Rectal smooth muscle tissue (tissue), 1 donor: ENCODE results near the gene KNOP1.
A peak's percentile ranks its signal among the peaks of the same experiment; 100 is the strongest.
"Not testable (repeated sequence)": the region's sequence is repeated elsewhere in the genome, so short reads cannot be mapped to it uniquely, and the experiment has no call there.

Experiments
- H3K27ac ChIP-seq: one replicate; pipeline ENCODE4 v1.7.0; 2013; ENCODE audit warnings: low read depth, low read length, inconsistent platforms
- H3K27me3 ChIP-seq: one replicate; pipeline ENCODE4 v1.7.0; 2013; ENCODE audit warnings: low read length; ENCODE audit not compliant: control insufficient read depth, insufficient read depth
- H3K36me3 ChIP-seq: one replicate; pipeline ENCODE4 v1.7.0; 2013; ENCODE audit warnings: low read length; ENCODE audit not compliant: control insufficient read depth, insufficient read depth
- H3K4me1 ChIP-seq: one replicate; pipeline ENCODE4 v1.7.0; 2013; ENCODE audit warnings: low read length; ENCODE audit not compliant: control insufficient read depth, insufficient read depth
- H3K4me3 ChIP-seq: one replicate; pipeline ENCODE4 v1.7.0; 2013; ENCODE audit warnings: low read length
- H3K9ac ChIP-seq: one replicate; pipeline ENCODE4 v1.7.0; 2013; ENCODE audit warnings: low read length

KNOP1 gene

GRCh38 chr16:19728636-19728965 lies 10.6 kb upstream of the KNOP1 start:
- no peaks in the 10 kb centered on the region for H3K27me3 ChIP-seq
- no peaks in the 10 kb centered on the region for H3K4me1 ChIP-seq
- H3K9ac ChIP-seq: no peak overlapping the region
- H3K27ac ChIP-seq: no peak overlapping the region
- H3K36me3 ChIP-seq: no peaks in the 10 kb centered on the region
- H3K4me3 ChIP-seq: no peak overlapping the region

- Histone ChIP-seq H3K27ac (no peak overlapping the region), H3K4me1 (peaks cover 3% of the 10 kb centered on the region), H3K9ac (no peak overlapping the region), H3K36me3 (no peaks in the 10 kb centered on the region), H3K27me3 (no peaks in the 10 kb centered on the region), H3K4me3 (no peak overlapping the region)
Measured at GRCh38 chr16:19722981-19723380, 5.0 kb upstream of the KNOP1 start.

GRCh38 chr16:19722269-19722952 lies 4.4 kb upstream of the KNOP1 start:
- H3K4me1 ChIP-seq: peaks cover 3% of the 10 kb centered on the region
- no peak overlapping the region for H3K27ac ChIP-seq
- H3K9ac ChIP-seq: no peak overlapping the region
- no peak overlapping the region for H3K4me3 ChIP-seq
- no peaks in the 10 kb centered on the region for H3K27me3 ChIP-seq
- H3K36me3 ChIP-seq: no peaks in the 10 kb centered on the region

GRCh38 chr16:19718624-19718965 lies 568 bp upstream of the KNOP1 start:
- H3K4me1 ChIP-seq: peaks cover 3% of the 10 kb centered on the region
- H3K27me3 ChIP-seq: no peaks in the 10 kb centered on the region
- H3K4me3 ChIP-seq: peak overlapping the region; percentile 90
- no peak overlapping the region for H3K27ac ChIP-seq
- peaks cover 9% of the 10 kb centered on the region for H3K36me3 ChIP-seq
- H3K9ac ChIP-seq: peak overlapping the region; percentile 45

GRCh38 chr16:19717314-19717713 lies 713 bp downstream of the KNOP1 start:
- Histone ChIP-seq H3K4me3 (peak overlapping the region; percentile 90), H3K4me1 (peaks cover 3% of the 10 kb centered on the region), H3K9ac (no peak overlapping the region), H3K27ac (peak overlapping the region; percentile 65), H3K27me3 (no peaks in the 10 kb centered on the region), H3K36me3 (peaks cover 11% of the 10 kb centered on the region)

- Histone ChIP-seq H3K36me3 (peaks cover 11% of the 10 kb centered on the region), H3K4me3 (peak overlapping the region; percentile 90)
- not testable (repeated sequence) for H3K9ac ChIP-seq, H3K27ac ChIP-seq, H3K27me3 ChIP-seq, H3K4me1 ChIP-seq
Measured at GRCh38 chr16:19716728-19717127, 1.3 kb downstream of the KNOP1 start.

- no peaks in the 10 kb centered on the region for H3K27me3 ChIP-seq
- no peak overlapping the region for H3K4me3 ChIP-seq
- peaks cover 11% of the 10 kb centered on the region for H3K36me3 ChIP-seq
- H3K4me1 ChIP-seq: peaks cover 3% of the 10 kb centered on the region
- no peak overlapping the region for H3K9ac ChIP-seq
- H3K27ac ChIP-seq: no peak overlapping the region
Measured at GRCh38 chr16:19716183-19716582, 1.8 kb downstream of the KNOP1 start.

GRCh38 chr16:19715566-19715965 lies 2.5 kb downstream of the KNOP1 start:
- peaks cover 11% of the 10 kb centered on the region for H3K36me3 ChIP-seq
- H3K4me1 ChIP-seq: peaks cover 3% of the 10 kb centered on the region
- H3K4me3 ChIP-seq: no peak overlapping the region
- no peaks in the 10 kb centered on the region for H3K27me3 ChIP-seq
- no peak overlapping the region for H3K27ac ChIP-seq
- H3K9ac ChIP-seq: no peak overlapping the region

GRCh38 chr16:19713697-19714096 lies 4.3 kb downstream of the KNOP1 start:
- H3K9ac ChIP-seq: no peak overlapping the region

GRCh38 chr16:19712418-19713058 lies 5.5 kb downstream of the KNOP1 start:
- Histone ChIP-seq H3K27ac (no peak overlapping the region), H3K4me1 (no peaks in the 10 kb centered on the region), H3K4me3 (no peak overlapping the region), H3K9ac (no peak overlapping the region), H3K36me3 (peaks cover 19% of the 10 kb centered on the region), H3K27me3 (no peaks in the 10 kb centered on the region)

More at GRCh38 chr16:19713697-19714096, 4.3 kb downstream of the KNOP1 start:
- Histone ChIP-seq H3K4me3 (no peak overlapping the region), H3K4me1 (no peaks in the 10 kb centered on the region), H3K27ac (no peak overlapping the region), H3K36me3 (peaks cover 19% of the 10 kb centered on the region), H3K27me3 (no peaks in the 10 kb centered on the region)

GRCh38 chr16:19711643-19712042 lies 6.4 kb downstream of the KNOP1 start:
- Histone ChIP-seq H3K9ac (no peak overlapping the region), H3K4me1 (no peaks in the 10 kb centered on the region), H3K27me3 (no peaks in the 10 kb centered on the region), H3K4me3 (no peak overlapping the region), H3K27ac (no peak overlapping the region), H3K36me3 (peaks cover 19% of the 10 kb centered on the region)

GRCh38 chr16:19710991-19711545 lies 7.0 kb downstream of the KNOP1 start:
- no peaks in the 10 kb centered on the region for H3K4me1 ChIP-seq
- H3K27me3 ChIP-seq: no peaks in the 10 kb centered on the region
- no peak overlapping the region for H3K4me3 ChIP-seq
- H3K9ac ChIP-seq: no peak overlapping the region
- peaks cover 19% of the 10 kb centered on the region for H3K36me3 ChIP-seq
- no peak overlapping the region for H3K27ac ChIP-seq
